Skeletal muscle cell (primary cell): ENCODE measurements around the gene MZT1.
A peak's percentile ranks its signal among the peaks of the same experiment; 100 is the strongest.
"Not testable (repeated sequence)": the region's sequence is repeated elsewhere in the genome, so short reads cannot be mapped to it uniquely, and the experiment has no call there.

Experiments used
- DNase-seq: peaks from one replicate; pipeline ENCODE4 v3.0.0-alpha.2; 2010; ENCODE audit warnings: low read depth
- H3K4me3 ChIP-seq: 2 replicates; pipeline ENCODE4 v1.5.1; 2011; ENCODE audit warnings: low read depth, mild to moderate bottlenecking, control low read depth, low read length, moderate library complexity

Gene MZT1, protein sequence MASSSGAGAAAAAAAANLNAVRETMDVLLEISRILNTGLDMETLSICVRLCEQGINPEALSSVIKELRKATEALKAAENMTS

DNA sequence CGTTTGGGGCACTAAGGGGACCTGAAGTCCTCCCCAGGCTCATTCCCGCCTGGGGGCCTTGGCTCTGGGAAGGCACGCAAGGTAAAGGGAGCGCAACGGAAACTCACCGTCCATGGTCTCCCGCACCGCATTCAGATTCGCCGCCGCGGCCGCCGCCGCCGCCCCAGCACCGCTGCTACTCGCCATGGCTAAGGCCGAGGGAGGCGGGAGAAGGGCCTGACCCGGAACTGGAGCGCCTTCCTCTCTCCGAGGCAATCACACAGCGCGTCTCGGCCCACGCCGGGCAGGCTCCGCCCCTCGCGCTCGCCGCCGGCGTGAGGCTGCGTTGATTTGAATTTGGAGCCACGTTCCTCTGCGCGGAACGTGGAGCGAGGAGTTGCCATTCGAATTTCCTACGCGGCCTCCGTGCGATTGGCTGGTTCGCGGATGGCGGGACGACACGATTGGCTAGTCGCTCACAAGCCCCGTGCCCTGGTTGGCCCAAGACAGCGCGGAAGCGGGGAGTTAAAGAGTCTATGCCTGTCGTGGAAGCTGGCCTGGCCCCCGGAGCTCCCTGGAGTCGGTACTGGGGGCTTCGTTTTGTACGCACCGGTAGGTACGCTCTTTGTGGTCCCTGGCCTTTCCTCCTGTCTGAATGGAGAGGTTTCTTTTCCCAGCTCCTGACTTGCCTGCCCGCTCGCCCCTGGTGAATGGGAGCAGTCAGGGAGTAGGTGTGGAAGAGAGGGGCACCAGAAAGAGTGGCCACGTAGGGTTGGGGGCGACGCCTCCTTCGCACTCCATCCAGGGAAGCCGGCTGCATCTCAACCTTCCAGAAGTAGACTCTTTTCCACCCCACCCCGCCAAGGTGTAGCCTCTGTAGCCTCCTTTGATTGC, at the start of gene MZT1, which contains the start of gene BORA:
Gene MZT1 (minus strand): TSS at position 213 of the 873 bp plus-strand sequence. CDS start 27 bp downstream, at position 186.
Gene BORA (plus strand): TSS at position 507 of the 873 bp plus-strand sequence. CDS start 1,018 bp downstream, outside the sequence.
- H3K4me3 ChIP-seq = peak within 1 kb of the TSS; percentile 98
- DNase-seq = peak; percentile 94

DNA sequence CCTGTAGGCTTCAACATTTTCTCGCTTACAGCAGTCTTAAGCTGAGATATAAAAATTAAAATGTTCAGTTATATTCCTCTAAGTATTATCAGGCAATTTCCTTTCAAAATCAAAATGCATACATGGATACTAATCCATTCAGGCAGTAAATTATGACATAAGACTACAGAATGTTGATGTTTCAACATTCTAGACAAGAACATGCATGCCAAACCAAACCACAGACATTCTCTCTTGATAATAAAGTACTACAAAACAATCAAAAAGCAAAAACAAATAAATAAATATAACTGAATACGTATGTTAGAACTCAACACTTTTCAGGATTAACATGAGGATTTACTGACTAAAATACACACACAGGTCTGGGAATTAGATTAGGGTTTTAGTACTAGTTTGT, 46.6 kb upstream of the MZT1 start:
- no peak overlapping the region for H3K4me3 ChIP-seq
- DNase-seq = no peak

DNA sequence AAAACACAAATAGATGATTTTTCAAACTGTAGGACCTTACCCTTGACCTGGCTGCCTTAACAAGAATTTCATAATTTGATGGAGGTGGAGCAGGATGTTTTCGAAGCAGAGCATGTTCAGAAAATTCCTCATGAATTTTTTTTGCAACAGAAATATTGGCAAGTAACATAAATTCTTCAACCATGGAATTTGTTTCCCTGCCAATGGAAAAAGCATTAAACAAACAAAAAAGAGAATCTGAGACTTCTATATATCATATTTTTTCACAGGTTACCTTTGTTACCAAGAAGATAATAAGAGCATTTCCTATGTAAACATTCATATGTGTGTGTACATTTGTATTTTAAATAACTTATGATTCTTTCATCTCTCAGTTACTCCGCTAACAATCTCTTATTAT, 36.0 kb upstream of the MZT1 start:
- no peak overlapping the region for H3K4me3 ChIP-seq
- DNase-seq = no peak

DNA sequence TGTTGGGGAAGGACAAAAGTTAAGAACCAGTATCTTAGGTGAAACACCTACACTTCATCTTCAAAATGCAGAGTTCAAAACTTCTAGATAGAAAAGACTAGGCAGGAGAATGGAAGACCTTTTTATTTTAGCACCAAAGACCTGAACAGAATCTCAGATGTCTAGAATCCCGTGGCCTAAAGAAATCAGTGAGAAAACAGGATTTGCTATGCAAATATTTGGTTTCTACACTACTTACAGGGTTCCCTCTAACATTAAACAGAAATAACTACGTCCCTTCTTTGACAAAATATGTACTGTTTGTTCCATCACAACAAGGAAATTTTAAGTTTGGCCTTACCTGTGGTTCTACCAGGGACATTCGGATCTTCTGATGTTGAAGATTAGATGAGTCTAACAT, 32.8 kb upstream of the MZT1 start:
- H3K4me3 ChIP-seq = no peak overlapping the region
- no peak for DNase-seq

DNA sequence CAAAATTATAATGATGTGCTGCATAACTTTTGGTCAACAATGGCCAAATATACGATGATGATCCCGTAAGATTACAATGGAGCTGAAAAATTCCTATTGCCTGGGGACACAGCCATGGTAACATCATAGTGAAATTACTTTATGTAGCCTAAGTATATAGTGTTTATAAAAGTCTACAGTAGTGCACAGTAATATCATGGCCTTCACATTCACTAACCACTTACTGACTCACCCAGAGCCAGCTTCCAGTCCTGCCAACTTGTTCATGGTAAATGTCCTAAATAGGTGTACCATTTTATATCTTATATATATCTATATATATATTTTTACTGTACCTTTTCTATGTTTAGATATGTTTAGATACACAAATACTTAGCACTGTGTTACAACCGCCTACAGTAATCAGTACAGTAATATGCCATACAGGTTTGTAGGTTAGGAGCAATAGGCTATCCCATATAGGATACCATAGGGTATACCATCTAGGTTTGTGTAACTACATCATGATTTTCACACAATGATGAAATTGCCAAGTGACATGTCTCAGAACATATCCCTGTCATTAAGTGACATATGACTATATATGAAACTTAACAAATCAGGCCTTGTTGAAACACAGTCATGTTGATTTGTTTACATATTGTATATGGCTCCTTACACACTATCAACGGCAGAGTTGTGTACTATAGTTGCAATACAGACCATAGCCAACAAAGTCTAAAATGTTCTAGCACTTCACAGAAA, 30.5 kb upstream of the MZT1 start:
- DNase-seq = no peak
- H3K4me3 ChIP-seq = no peak overlapping the region

DNA sequence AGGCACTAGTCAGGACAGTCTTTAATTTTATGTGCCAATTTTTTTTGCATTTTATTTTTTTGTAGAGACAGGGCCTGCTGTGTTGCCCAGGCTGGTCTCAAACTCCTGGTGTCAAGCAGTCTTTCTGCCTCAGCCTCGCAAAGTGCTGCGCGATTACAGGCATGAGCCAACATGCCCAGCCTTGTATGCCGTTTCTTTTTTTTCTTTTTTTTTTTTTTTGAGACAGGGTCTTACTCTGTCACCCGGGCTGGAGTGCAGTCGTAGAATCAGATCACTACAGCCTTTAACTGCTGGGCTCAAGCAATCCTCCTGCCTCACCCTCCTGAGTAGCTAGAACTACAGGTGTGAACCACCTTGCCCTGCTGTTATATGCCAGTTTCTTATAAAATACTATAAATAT, 26.7 kb upstream of the MZT1 start:
- no peak for DNase-seq
- H3K4me3 ChIP-seq = no peak overlapping the region

DNA sequence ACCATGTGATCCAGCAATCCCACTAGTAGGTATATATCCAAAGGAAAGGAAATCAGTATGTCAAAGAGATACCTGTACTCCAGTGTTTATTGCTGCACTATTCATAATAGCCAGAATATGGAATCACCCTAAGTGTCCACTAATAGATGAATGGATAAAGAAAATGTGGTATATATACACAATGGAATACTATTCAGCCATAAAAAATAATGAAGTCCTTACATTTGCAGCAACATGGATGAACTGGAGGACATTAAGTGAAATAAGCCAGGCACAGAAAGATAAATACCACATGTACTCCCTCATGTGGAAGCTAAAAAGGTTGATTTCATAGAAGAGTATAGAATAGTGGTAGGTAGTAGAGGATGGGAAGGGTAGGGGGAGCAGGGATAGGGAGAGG, 23.8 kb upstream of the MZT1 start:
- no peak overlapping the region for H3K4me3 ChIP-seq
- no peak for DNase-seq

DNA sequence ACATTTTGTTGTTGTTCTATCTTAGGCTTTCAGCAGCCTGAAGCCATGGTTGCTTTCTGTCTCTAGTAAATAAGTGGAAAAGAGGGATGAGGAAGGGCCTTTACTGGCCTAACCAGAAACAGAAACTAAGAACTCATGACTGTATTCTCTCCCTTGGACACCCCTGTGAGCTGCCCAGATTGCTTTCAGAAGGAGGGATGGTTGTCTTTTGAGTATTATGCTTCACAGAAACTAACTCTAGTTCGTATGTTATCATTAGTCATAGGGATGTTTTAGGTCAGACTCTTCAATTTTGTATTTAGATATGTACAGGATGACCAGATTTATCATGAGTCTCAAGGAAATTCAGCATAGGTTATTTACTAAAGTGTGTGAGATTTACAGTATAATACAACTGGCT, 17.8 kb upstream of the MZT1 start:
- no peak for DNase-seq
- H3K4me3 ChIP-seq = no peak overlapping the region

DNA sequence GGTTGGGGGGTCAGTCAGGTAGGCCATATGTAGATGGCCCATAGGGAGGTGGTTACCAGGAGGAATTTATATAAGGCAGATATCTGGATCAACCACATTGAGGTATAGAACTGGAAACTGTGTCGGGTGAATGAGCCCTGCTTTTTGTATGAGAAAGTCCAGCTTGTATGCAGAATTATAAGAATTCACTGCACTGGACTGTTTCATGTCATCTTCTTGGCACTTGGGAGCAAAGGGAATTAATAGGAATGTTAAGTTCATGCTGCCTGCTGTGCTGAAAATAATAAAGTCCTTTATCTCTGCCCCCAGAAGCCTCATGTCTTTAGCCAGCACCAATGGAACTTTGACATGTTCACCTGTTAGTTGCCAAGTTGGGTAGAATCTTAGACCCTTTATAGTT, 12.6 kb upstream of the MZT1 start:
- DNase-seq = no peak
- H3K4me3 ChIP-seq = no peak overlapping the region

DNA sequence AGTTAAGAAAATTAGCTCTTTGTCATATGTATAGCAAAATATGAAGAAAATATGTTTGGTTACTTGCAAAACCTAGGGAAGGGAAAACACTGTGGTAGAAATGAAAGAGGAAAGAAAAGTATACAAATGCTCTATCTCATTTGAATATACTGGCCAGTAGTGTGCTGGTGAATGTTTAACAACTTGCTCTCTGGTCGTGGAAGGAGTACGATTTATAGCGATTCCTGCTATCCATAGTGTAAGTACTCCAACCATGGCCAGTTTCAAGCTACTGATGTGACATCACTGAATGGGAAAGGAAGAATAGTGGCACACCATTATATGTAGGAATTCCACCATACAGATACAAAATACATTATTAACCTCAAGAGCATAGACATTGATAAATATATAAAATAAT, 9.6 kb upstream of the MZT1 start:
- no peak for DNase-seq
- H3K4me3 ChIP-seq = no peak overlapping the region

DNA sequence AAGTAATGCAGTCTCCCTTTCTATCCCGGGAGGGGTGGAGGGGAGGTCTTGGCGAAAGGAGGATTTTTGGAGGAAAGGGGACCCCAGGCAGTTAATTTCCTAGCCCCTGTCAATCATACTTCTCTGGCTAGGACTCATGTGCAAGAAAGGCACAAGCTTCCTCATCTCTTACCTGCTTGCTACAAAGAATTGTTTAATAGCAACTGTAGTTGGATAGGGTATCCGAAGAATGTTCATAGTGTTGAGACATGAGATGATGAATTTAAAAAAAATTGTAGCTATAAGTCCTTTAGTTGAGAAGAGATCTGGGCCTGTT, 819 bp upstream of the MZT1 start:
- H3K4me3 ChIP-seq = peak overlapping the region; percentile 98
- no peak for DNase-seq

DNA sequence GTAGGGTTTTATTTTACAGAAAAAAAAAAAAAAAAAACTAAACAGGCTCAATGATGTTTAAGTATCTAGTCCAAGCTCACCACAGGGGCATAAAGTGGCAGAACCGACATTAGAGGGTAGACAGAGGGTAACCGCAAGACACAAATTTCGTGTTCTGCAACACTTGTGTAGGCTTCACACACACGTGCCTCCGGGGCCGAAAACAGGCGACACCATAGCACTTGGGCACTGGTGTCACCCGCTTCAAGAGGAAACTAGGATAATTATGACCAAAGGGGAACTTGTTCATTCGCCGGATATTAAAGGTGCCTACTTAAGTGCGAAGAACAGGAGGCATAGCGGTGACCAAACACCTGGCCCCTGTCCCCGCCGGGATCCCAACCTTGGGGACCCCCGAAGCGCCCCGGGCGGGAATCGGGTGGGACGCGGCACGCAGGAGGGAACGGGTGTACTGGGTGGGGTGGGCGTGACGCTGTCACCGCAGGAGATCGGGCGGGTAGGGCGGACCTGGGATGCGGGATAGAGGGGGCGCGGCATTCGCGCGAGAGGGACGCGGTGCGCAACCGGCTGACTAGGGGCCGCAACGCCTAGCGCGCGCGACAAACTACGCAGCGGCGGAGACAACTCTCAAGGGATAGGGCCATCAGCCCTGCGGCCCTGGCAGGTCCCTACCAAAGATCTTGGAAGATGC, 558 bp downstream of the MZT1 start:
- DNase-seq = peak; percentile 1
- peak overlapping the region; percentile 98 for H3K4me3 ChIP-seq

DNA sequence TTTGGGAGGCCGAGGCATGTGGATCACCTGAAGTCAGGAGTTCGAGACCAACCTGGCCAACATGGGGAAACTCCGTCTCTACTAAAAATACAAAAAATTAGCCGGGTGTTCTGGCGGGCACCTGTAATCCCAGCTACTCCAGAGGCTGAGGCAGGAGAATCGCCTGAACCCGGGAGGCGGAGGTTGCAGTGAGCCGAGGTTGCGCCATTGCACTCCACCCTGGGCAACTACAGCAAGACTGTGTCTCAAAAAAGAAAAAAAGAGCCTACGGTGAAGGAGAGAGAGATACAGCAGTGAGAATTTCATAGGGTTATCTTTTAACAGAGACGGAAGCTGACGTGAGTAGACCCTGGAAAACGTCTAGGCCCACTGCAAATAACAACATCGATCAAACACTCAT, 1.2 kb downstream of the MZT1 start:
- peak overlapping the region; percentile 98 for H3K4me3 ChIP-seq
- DNase-seq = not testable (repeated sequence)

DNA sequence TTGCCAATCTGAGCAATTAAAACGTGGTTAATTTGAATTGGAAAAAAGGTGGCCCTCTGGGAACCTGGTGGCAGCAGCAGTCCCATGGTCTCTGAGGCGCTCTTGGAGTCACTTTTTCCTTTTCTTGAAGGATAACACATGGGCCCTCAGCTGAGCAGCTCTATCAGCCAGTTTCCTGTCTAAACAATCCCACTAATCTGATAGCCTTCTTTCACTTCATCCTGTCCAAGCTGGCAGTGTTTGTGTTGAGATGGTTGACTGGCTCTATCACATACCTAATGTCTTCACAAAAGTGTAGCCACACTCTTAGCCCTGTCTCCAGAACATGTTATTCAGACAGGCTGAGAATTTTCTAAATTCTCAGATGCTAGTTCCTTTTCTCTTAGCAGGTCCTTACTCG, 10.7 kb downstream of the MZT1 start:
- no peak overlapping the region for H3K4me3 ChIP-seq
- no peak for DNase-seq

DNA sequence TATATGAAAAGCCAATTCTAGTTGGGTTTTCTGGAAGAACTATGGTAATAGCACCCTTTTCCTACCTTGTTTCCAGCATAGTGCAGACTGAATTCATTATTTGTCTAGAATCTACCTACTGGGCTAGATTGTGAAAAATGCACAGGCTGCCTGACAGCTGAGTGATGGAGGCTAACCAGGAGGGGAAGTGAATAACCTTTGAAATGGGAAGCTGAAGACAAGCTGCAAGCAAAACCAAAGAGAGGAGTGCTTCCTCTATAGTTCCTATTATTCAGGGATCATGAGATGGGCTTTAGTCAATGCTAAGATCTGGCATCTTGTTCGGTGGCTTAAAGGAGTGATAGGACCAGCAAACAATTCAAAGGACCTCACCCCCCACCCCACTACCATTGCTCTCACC, 26.9 kb downstream of the MZT1 start:
- H3K4me3 ChIP-seq = no peak overlapping the region
- no peak for DNase-seq

DNA sequence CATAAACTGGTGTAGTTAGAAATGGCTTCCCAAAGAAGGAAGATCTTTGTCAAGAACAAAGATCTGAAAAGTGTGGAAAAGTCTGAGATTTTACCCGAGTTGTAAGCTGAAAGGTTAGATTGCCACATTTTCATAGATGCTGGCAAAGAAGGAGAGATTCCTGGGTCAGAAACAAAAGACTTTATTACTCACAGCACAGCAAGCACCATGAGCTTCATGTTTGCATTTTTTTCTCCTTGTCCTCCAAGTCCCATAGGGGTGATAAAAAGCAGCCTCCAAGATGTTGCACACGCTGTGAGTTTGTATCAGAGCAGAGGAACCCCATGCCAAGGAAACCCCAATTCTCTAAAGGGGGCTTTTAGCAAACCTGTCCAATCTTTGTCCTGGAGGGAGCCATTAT, 29.3 kb downstream of the MZT1 start:
- no peak for DNase-seq
- no peak overlapping the region for H3K4me3 ChIP-seq

DNA sequence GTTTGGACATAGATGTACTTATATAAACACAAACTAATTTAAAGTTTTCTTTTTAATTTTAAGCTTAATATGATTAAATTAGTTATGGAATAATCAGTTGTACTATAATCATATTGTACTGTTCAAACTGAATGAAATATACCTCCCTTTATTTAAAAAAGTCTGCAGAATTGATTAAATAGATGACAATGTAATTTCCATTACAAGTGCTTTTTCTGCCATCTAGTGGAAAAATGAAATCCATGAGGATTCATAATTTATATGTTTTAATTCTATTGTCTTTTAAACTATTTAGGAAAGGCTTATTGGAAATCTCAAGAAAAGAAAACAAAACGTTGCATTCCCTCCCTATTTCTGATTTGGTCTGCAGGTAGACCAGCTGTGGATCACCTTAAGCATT, 30.9 kb downstream of the MZT1 start:
- DNase-seq = no peak
- H3K4me3 ChIP-seq = no peak overlapping the region

DNA sequence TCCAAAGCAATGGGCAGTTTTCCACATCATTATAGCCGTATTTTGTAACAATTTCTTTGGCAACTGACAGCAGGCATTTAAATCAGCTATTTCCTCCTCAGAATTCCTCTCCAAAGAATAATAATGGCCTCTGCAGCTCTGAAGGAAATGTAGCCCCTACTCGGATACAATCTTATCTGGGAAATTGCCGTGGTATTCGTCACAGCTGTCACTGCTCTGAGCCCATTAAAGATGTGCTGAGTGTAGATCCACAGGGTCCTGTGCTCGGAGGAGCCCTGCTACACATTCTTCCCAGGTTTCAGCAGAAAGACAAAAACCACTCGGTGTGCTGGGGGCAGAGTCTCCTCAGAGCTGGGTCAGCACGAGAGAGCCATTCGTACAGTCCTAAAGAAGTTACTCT, 33.1 kb downstream of the MZT1 start:
- DNase-seq = no peak
- no peak overlapping the region for H3K4me3 ChIP-seq

DNA sequence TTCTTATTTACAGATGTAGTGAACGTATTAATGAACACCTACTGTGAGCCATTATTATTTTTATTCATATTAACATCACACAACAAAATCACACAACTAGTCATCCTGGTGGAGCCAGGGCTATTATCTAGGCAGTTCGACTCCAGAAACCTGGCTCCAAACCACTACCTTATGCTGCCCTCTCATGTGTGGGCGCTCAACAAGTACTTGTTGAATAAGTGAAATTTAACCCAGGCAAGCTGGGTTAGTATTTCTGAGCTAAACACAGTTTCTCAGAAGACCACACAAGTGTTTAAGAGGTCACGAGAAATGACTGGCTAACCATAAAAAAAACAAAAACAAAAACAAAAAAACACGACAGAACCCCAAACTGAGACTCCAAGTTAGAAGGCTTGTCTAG, 33.6 kb downstream of the MZT1 start:
- DNase-seq = no peak
- no peak overlapping the region for H3K4me3 ChIP-seq

DNA sequence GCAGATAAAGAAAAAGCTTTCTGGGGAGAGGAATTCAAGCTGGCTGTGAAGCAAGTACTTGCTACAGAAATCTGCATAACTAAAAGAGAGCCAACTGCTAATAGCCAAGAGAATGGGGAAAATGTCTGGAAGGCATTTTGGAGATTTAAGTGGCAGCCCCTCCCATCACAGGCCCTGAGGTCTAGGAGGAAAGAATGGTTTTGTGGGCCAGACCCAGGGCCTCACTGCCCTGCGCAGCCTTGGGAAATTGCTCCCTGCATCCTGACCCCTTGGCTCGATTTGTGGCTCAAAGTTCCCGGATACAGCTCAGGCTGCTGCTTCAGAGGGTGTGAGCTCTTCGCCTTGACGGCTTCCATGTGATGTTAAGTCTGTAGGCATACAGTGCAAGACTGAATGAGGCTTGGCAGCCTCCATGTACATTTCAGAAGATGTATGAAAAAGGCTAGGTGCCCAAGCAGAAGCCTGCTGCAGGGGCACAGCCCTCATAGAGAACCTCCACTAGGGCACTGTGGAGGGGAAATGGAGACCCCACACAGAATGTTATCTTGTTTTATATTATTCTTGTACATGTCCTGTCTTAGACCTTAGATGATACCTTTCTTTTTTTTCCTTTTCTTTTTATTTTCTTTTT, 34.4 kb downstream of the MZT1 start:
- H3K4me3 ChIP-seq = no peak overlapping the region
- no peak for DNase-seq
